HEK293 (cell line): ENCODE results near the gene FERMT1.

Experiments
- GFI1B ChIP-seq: fragments of 450-650 bp; formaldehyde crosslinking; IDR thresholded peaks from 2 replicates; pipeline ENCODE4 v1.5.1; 2016; ENCODE audit warnings: missing biosample characterization, missing genetic modification characterization
- GLI4 ChIP-seq: fragments of 450-650 bp; formaldehyde crosslinking; IDR thresholded peaks from 2 replicates; pipeline ENCODE4 v1.5.1; 2016; ENCODE audit warnings: missing biosample characterization, missing genetic modification characterization
- HOXD13 ChIP-seq: sonication (generic); formaldehyde crosslinking; IDR thresholded peaks from 2 replicates; pipeline ENCODE4 v1.8.0; 2022; ENCODE audit warnings: missing genetic modification reagents, borderline replicate concordance
- ZNF530 ChIP-seq: fragments of 450-650 bp; formaldehyde crosslinking; IDR thresholded peaks from 2 replicates; pipeline ENCODE4 v1.5.1; 2016; ENCODE audit warnings: low read depth, missing biosample characterization, missing genetic modification characterization
- ZNF558 ChIP-seq: fragments of 450-650 bp; formaldehyde crosslinking; IDR thresholded peaks from 2 replicates; pipeline ENCODE4 v1.5.1; 2016; ENCODE audit warnings: missing biosample characterization, missing genetic modification characterization
- ZNF561 ChIP-seq: fragments of 450-650 bp; IDR thresholded peaks from 2 replicates; pipeline ENCODE4 v1.5.1; 2018; ENCODE audit warnings: missing biosample characterization, missing genetic modification characterization, borderline replicate concordance
- TF ChIP-seq, protein P1 (sequence below): fragments of 450-650 bp; formaldehyde crosslinking; IDR thresholded peaks from 2 replicates; pipeline ENCODE4 v1.5.1; 2016; ENCODE audit warnings: missing biosample characterization, missing genetic modification characterization
- TF ChIP-seq, protein P2 (sequence below): fragments of 450-650 bp; formaldehyde crosslinking; IDR thresholded peaks from 2 replicates; pipeline ENCODE4 v1.5.1; 2016; ENCODE audit warnings: missing biosample characterization, missing genetic modification characterization
- TF ChIP-seq, protein P3 (sequence below): fragments of 450-650 bp; formaldehyde crosslinking; IDR thresholded peaks from 2 replicates; pipeline ENCODE4 v1.5.1; 2016; ENCODE audit warnings: missing biosample characterization, missing genetic modification characterization
- TF ChIP-seq, protein P4 (sequence below): fragments of 450-650 bp; formaldehyde crosslinking; IDR thresholded peaks from 2 replicates; pipeline ENCODE4 v1.5.1; 2016; ENCODE audit warnings: missing biosample characterization, missing genetic modification characterization

DNA sequence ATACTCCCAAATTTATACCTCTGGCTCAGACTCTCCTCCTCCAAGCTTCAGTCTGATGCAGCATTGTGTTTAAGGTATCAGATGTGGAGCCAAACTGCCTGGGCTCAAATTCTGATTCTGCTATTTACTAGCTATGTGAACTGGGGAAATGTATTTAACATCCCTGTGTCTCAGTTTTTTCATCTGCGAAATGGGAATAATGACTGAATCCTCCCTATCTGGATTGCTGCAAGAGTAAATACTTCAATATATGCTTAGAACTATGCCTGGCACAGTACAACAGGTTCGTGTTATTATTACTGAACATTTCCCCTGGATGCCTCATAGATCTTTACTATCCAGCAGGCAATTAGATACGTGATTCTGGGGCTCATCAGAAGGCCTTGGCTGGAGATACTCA lies 74.4 kb downstream of the FERMT1 start:
- TF ChIP-seq ZNF558 (tag by site-specific recombination): no peak
- no peak for TF ChIP-seq HOXD13 (CRISPR knock-in tag)
- TF ChIP-seq, protein P1, sequence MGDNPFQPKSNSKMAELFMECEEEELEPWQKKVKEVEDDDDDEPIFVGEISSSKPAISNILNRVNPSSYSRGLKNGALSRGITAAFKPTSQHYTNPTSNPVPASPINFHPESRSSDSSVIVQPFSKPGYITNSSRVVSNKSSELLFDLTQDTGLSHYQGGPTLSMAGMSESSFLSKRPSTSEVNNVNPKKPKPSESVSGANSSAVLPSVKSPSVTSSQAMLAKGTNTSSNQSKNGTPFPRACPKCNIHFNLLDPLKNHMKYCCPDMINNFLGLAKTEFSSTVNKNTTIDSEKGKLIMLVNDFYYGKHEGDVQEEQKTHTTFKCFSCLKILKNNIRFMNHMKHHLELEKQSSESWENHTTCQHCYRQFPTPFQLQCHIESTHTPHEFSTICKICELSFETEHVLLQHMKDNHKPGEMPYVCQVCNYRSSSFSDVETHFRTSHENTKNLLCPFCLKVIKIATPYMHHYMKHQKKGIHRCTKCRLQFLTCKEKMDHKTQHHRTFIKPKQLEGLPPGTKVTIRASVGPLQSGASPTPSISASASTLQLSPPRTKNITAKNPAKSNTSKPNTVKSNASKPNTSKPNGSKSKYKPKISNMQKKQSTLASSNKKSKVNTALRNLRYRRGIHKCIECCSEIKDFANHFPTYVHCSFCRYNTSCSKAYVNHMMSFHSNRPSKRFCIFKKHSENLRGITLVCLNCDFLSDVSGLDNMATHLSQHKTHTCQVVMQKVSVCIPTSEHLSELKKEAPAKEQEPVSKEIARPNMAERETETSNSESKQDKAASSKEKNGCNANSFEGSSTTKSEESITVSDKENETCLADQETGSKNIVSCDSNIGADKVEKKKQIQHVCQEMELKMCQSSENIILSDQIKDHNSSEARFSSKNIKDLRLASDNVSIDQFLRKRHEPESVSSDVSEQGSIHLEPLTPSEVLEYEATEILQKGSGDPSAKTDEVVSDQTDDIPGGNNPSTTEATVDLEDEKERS (tag by site-specific recombination): no peak
- TF ChIP-seq, protein P2, sequence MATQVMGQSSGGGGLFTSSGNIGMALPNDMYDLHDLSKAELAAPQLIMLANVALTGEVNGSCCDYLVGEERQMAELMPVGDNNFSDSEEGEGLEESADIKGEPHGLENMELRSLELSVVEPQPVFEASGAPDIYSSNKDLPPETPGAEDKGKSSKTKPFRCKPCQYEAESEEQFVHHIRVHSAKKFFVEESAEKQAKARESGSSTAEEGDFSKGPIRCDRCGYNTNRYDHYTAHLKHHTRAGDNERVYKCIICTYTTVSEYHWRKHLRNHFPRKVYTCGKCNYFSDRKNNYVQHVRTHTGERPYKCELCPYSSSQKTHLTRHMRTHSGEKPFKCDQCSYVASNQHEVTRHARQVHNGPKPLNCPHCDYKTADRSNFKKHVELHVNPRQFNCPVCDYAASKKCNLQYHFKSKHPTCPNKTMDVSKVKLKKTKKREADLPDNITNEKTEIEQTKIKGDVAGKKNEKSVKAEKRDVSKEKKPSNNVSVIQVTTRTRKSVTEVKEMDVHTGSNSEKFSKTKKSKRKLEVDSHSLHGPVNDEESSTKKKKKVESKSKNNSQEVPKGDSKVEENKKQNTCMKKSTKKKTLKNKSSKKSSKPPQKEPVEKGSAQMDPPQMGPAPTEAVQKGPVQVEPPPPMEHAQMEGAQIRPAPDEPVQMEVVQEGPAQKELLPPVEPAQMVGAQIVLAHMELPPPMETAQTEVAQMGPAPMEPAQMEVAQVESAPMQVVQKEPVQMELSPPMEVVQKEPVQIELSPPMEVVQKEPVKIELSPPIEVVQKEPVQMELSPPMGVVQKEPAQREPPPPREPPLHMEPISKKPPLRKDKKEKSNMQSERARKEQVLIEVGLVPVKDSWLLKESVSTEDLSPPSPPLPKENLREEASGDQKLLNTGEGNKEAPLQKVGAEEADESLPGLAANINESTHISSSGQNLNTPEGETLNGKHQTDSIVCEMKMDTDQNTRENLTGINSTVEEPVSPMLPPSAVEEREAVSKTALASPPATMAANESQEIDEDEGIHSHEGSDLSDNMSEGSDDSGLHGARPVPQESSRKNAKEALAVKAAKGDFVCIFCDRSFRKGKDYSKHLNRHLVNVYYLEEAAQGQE (tag by site-specific recombination): no peak
- no peak for TF ChIP-seq ZNF530
- TF ChIP-seq GFI1B (tag by site-specific recombination): no peak
- no peak for TF ChIP-seq ZNF561 (tag by site-specific recombination)
- TF ChIP-seq GLI4 (tag by site-specific recombination): no peak
- TF ChIP-seq, protein P3, sequence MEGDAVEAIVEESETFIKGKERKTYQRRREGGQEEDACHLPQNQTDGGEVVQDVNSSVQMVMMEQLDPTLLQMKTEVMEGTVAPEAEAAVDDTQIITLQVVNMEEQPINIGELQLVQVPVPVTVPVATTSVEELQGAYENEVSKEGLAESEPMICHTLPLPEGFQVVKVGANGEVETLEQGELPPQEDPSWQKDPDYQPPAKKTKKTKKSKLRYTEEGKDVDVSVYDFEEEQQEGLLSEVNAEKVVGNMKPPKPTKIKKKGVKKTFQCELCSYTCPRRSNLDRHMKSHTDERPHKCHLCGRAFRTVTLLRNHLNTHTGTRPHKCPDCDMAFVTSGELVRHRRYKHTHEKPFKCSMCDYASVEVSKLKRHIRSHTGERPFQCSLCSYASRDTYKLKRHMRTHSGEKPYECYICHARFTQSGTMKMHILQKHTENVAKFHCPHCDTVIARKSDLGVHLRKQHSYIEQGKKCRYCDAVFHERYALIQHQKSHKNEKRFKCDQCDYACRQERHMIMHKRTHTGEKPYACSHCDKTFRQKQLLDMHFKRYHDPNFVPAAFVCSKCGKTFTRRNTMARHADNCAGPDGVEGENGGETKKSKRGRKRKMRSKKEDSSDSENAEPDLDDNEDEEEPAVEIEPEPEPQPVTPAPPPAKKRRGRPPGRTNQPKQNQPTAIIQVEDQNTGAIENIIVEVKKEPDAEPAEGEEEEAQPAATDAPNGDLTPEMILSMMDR (tag by site-specific recombination): no peak
- TF ChIP-seq, protein P4, sequence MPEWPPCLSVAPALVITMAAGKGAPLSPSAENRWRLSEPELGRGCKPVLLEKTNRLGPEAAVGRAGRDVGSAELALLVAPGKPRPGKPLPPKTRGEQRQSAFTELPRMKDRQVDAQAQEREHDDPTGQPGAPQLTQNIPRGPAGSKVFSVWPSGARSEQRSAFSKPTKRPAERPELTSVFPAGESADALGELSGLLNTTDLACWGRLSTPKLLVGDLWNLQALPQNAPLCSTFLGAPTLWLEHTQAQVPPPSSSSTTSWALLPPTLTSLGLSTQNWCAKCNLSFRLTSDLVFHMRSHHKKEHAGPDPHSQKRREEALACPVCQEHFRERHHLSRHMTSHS (tag by site-specific recombination): no peak
